HG02970 (cell line): ENCODE data around the gene C16orf74.

Source experiments
- ATAC-seq: cut with Tn5 transposase; IDR thresholded peaks from one replicate; pipeline ENCODE4 v1.9.1; 2021; ENCODE audit warnings: mild to moderate bottlenecking, moderate library complexity, moderate number of reproducible peaks; ENCODE audit not compliant: unreplicated experiment, low FRiP score

C16orf74 gene

DNA sequence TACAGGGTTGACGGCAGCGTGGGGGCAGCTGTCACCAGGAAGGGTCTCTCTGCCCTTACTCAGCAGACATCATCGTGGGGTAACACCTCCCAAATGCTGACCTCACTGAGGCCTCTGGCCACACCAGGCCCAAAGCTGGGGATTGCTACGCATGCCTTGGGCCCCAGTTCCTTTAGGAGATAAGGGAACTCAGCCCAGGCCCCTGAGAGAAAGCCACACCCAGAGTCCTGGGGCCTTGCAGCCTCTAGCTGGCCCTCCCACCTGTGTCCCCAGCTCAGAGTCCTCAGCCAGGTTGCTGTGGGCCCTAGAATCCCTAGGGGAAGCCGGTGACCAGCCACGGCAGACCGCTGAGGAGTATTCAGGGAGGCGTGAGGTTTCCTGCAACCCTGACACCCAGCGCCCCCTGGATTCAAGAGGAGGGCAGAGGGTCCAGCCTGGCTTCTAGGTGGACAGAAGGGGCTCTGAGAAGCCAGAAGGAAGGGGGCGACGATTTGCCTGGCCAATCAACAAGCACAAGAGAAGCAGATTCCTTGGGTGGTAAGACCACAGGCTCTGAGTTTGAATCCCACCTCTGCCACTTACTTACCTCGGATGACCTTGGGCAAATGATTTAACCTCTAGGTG, 51.8 kb downstream of the C16orf74 start:
- ATAC-seq = no peak

DNA sequence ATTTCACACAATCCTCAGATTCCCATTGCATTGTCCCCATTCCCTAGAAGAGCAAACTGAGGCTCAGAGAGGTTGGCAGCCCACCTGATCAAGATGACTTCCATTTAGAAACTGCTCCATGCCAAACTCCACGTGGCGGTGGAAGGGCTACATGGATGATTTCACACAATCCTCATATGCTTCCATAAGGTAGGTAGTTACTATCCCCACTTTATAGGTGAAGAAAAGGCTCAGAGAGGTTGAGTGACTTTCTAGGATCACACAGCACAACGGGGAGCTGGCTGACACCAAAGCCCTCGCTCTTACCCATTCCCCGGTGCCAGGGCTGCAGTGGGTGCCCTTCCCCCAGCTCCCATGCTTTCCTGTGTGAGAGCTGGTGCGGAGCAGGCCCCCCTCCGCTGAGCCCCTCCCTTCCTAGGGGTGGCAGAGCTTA, 52.4 kb downstream of the C16orf74 start:
- ATAC-seq = no peak

DNA sequence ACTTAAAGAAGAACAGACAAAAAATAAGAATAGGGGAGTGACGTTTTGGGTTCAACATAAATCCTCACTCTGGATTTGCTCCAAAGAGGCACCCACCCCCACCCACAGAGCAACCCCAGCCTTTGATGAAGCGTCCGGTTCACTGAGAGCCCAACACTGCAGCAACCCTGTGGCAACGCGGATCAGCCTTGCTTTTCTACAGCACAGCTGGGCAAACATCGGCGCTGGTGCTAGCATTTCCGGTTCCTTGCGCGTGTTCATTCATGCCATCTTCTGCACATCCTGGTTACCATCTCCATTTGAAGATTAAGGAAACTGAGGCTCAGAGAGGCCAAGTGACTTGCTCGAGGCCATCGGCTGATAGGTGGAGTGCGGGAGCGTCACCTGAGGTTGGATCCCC, 53.5 kb downstream of the C16orf74 start:
- no peak for ATAC-seq

DNA sequence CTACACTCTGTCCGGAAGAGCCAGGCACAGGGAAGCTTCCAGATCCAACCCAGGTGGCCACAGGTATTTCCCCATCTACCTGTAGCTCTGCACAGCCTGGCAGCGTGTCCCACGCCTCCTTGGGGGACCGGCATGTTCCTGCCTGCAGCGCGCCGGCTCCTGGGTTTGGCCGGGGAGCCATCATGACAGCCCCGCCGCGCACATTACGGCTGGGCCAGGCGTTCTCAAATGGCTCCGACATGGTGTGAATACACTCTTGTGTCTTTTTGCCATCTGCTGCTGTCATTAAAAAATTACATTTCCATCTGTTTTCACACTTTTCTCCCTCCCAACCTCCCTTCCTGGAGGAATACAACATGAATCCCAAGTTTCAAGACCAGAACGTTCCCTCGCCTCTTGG, 54.1 kb downstream of the C16orf74 start:
- ATAC-seq = no peak

DNA sequence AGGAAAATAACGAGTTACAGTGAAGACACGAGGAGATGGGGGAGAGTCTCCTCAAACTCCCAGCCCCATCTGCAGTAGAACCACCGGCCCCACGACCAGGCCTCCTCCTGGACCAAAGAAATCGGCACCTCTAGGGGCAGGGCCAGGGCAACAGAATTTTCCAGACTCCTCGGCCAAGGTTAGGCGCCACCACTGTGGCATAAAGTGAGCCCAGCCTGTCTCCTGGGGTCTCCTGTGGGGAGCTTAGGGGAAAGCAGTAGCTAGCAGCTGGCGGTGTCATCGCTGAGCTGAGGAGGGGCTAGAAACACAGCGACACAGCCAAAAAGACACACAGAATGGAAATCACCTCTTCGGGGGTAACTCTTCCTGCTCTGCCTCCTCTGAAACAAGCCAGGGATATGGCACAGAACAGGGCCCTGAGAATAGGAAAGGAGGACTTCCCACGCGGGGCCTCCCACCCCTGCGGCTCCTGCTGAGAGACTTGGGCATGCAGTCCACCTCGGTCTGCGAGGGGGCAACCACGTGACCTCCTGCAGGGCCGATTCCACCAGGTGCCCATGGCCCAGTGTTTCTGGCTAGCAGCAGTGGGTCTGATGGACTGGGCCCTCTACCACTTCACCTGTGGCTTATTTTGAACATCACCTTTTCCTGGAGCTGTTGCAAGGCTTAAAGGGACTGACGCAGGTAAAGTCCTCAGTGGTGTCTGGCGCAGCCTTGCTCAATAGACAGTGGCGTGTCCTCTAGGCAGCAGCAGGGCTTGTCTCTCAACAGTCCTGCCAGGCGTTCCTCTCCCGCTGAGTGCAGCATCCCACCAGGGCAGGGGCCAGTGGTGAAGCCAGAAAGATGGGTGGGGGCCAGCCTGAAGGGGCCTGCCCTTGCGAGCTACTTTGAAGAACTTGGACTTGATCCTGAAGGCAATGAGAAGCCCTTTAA, 55.4 kb downstream of the C16orf74 start:
- ATAC-seq = no peak

DNA sequence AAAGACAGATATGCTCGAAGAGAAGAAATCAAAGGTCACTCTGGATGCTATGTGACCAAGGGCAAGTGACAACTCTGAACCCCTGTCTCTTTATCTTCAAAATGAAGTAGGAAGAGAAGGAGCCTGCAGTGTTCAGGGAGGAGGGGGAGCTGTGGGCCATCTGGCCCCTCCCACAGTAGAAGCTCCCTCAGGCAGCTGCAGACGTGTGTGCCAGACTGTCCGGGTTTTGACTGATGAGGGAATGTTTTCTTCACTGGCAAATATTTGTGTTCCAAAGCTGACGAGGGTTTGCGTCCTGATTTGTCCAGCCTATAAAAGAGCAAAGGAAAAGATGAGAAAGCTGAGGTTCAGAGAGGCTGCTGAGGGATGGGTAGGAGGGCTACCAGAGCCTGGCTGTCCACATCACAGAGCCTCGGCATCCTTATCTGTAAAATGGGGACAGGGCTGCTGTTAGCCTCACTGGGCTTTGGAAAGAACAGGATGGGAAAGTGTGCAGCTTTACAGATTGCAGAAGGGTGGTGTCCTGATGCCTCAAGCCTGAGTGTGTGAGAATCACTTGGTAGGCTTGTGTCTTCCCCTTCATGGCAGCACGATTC, 60.3 kb downstream of the C16orf74 start:
- no peak for ATAC-seq

DNA sequence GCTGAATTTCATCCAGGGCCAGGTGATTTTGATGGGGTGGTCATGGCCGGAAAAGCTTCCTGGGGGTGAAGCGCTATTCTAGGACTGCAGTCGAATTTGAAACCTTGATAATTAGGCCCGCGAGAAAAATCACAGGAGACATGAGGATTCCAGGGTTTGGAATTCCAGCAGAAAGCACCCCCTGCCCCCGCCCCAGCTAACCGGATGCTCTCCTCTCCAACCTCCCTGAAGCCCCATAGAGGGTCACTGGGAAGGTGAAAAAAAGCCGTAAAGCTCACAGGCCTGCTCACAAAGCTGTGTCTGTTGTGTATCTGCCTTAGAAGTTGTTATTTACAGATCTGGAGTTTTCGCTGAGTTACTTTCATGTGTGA, 61.0 kb downstream of the C16orf74 start:
- no peak for ATAC-seq

DNA sequence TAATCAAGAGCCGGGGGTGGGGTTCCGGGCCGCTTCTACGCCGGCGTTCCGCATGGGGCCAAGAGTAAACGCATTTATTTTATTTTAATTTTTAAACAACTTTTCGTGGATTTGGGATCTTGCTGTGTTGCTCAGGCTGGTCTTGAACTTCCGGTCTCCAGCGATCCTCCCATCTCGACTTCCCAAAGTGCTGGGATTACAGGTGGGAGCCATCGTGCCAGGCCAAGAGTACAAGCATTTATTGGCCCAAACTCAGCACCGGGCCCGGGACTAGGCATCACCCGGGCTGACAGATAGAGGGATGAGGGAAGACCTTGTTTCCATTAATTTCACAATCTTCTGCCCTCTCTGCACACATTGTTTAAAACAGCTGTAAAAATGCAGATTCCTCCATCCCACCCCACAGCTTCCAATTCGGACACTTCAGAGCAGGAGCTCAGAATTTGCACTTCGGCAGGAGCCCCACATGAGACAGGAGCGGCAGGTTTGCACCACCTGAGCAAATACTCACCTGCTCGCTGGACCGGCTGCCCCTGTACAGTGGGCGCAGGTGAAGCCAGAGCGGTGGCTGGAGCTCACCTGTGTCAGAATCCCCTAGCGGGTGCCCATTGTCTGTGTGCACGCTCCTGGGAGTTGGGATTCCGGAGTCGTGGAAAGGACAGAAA, 61.5 kb downstream of the C16orf74 start:
- no peak for ATAC-seq

DNA sequence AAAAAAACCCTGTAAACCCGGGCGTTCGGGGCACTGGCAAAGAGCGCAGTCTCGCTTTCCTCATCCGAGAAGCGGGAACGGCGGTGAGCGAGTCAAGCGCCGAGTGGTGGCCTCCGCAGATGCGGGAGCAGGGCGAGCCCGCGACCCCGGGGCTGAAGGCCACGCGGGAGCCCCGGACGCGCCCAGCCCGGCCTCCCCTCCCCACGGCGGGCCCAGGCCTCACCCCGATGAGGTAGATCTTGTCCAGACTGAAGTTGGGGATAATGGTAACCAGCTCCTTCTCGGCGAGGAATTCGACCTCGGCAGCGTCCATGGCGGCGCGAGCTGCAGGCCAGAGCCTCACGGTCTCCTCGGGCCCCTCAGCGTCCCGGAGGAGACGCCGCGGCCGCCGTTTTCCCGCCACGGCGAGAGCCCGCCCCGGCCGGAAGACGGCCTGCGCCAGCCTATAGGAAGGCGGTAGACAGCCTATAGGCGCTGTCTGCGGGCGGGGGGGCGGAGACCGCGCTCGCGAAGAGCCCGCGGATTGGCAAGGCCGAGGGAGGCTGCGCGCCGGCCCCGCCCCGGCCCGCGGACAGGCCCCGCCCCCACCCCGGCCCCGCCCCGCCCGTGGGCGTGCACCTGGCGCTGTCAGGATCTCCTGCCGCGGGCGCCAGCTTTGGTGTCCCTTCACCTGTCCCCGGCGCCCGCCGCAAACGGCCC, 62.2 kb downstream of the C16orf74 start, which contains the start of gene GINS2:
Gene GINS2 (minus strand): TSS at position 369 of the 699 bp plus-strand sequence. CDS start 56 bp downstream, at position 313.
- peak; percentile 91 for ATAC-seq

DNA sequence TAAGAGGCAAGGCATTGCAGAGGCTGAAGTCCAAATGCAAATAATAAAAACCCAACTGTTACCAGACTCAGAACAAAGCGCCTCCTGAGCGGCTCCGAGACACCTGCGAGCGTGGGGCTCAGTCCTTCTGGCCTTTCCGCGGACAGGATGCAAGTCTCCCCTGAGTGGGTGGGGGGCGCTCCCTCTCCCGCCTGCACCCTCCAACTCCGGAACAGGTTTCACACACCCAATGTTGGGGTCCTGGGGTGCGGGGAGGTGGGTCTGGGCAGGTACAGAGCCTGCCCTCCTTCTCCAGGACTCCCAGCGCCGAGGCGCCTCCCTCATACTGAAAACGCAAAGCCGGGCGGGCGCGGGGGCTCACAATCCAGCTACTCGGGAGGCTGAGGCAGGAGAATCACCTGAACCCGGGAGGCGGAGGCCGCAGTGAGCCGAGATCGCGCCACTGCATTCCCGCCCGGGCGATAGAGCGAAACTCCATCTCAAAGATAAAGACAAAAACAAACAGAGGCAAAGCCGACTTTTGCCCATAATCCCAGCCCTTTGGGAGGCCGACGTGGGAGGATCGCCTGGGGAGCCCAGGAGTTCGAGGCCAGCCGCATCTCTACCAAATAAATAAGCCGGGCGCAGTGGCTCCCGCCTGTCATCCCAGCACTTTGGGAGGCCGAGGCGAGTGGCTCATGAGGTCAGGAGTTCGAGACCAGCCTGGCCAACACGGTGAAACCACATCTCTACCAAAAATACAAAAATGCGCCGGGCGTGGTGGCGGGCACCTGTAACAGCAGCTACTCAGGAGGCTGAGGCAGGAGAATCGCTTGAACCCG, 63.0 kb downstream of the C16orf74 start:
- ATAC-seq = no peak

DNA sequence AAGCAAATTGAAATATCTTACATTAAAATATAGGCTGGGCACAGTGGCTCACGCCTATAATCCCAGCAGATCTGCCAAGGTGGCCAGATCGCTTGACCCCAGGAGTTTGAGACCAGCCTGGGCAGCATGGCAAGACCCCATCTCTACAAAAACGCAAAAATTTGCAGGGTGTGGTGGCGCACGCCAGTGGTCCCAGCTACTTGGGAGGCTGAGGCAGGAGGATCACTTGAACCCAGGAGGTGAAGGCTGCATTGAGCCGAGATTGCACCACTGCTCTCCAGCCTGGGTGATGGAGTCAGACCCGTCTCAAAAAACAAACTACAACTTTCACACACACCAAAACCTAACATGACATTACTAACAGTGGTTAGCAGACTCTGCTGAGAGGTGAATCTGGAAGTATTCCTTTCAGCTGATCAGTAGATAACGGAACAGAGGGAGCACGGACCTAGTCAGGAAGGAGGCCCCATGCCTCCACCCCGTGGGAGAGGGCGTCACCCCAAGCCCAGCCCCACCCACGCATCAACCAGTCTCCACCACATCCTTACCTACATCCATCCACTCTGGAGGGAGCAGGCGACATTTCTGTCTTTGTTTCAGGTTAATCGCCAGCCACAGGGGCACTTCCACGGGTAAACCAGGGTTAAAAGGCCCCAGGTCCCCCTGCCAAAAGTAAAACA, 63.8 kb downstream of the C16orf74 start:
- ATAC-seq = no peak

DNA sequence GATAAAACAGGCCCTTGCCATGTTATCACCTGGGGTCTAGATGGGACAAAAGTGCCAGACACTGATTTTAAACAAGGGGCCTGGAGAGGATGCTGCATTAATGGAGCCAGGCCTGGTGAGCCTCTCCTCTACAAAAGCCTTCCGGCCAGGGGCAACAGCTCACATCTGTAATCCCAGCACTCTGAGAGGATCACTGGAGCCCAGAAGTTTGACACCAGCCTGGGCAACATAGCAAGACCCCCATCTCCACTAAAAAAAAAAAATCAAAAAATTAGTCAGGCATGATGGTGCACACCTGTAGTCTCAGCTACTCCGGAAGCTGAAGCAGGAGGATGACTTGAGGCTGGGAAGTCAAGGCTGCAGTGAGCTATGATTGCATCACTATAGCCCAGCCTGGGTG, 65.6 kb downstream of the C16orf74 start:
- no peak for ATAC-seq

DNA sequence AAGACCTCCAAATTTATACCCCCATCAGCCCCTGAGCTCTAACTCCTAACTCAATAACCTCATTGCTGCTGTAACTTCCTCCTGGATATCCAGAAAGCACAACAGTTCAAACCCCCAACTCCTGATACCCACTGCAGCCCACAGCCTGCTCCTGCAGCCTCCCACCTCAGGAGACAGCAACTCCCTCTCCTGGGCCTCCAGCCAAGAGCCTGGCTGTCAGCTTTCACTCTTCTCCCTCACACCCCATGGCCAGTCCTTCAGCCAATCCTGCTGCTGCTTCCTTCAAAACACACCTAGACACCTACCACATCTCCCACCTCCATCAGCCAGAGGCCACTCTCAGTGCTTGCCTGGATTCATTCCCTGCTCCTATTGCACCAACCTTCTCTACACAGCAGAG, 67.5 kb downstream of the C16orf74 start:
- ATAC-seq = no peak

DNA sequence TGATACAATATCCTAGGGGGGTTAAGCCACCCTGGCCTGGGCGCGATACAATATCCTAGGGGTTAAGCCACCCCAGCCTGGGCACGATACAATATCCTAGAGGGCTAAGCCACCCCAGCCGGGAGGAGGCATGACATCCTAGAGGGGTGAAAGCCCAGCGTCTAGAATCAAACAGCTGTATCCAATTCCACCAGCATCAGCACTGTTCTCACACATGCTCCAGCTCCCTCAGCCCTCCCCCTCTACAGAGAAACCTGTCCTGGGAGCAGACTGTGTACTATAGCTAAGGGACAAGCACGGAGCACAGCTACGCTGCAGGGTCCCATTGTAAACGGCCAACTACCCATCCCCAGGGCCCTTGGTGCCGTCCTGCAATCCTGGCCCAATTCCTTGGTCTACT, 68.4 kb downstream of the C16orf74 start:
- ATAC-seq = no peak

DNA sequence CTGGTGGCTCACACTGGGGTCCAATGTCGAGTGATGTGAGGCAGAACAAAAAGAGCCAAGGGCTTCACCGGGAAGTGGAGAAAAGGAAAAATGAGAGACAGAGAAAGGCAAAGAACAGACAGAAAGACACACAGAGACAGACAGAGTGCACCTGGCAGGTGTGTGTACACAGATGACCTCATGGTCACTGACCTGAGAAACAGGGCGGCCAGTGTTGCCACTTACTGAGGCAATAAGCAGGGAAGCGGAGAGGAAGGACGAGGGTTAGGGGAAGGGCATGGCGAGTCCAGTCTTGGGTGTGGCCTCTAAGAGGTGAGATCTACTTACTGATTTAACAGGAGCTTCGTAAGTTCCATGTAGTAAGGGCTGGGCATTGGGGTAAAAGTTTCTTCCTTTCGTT, 69.6 kb downstream of the C16orf74 start:
- ATAC-seq = no peak

DNA sequence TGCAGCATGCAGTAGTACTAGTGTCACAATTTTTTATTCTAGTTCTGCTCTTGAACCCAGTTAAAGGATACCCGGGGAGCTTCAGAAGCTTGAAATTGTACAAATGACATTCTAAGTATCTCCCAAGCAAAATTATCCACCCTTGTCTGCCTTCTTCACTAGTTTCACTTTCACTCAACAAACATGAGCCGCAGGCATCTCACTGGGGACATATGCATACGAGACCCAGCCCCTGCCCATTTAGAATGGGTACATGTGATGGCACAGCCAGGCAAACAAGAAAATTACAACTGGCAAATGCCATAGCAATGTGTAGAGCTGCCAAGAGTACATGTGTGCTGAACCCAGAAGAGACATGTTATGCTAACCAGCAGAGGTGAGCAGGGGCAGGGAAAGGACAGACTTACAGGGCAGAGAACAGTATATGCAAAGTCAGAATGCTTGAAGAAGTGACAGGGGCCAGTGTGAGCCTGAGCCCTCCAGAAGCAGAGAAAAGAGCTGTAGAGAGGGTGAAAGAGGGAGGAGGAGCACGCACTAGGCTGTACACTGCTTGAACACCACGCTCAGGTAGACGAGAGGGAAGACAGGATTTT, 70.4 kb downstream of the C16orf74 start:
- no peak for ATAC-seq

DNA sequence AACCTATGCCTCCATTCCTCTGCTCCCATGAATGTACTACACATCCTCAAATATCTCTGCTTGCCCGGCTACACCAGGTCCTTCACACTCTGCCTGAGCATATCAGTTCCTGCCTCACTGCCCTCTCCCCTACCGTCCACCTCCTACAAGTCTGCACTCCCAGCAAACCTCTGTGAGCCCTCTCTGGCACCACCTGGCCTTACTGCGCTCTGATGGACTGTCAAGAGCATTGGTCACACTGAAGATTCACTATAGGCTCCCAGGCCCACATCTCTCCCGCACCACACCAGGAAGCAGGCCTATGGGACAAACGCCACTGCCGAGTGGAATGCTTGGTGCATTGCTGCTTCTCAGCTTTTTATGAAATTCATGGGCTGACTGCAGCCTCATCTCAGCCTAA, 71.0 kb downstream of the C16orf74 start:
- no peak for ATAC-seq

DNA sequence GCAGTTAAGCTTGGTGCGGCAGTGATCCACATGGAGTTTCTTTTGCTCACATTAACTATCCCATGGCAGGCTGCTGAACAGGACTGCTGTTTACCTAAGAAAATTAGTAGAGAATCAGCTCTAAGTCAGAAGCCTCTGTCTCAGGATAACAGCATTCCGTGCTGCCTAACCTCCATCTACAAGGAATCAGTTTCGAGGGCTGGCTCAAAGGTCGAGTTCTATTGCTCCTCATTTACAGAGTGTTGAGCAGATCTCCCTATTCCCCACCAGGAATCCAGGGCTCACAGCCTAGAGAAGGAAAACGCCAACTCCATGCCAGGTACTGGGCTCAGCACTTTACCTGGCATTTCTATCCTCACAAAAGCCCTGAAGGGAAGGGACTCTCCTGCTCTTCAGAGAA, 72.1 kb downstream of the C16orf74 start:
- ATAC-seq = no peak

DNA sequence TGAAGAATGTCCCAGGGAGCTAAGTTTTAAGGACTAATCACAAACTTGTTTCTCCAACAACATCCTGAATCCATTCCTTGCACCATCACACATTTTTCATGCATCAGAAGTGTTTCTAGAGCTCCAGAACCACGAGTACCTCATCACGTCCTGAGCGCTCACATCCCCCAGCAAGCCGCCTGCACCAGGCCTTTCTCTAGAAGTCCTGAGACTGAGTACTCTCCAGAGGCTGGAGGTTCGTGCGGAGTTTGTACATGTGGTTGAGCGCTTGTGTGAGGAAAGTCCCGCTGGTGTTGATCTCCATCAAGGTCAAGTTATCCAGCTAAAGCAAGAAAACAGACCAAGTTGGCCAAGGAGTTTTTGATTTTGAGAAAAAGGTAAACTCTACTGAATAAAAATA, 72.9 kb downstream of the C16orf74 start:
- no peak for ATAC-seq
